EH (cell line): ENCODE measurements around the gene ASIC4.
A peak's percentile ranks its signal among the peaks of the same experiment; 100 is the strongest.

Source experiments
- DNase-seq: peaks from one replicate; pipeline ENCODE4 v3.0.0-alpha.2; 2015; ENCODE audit warnings: low read depth

The ASIC4 gene

DNA sequence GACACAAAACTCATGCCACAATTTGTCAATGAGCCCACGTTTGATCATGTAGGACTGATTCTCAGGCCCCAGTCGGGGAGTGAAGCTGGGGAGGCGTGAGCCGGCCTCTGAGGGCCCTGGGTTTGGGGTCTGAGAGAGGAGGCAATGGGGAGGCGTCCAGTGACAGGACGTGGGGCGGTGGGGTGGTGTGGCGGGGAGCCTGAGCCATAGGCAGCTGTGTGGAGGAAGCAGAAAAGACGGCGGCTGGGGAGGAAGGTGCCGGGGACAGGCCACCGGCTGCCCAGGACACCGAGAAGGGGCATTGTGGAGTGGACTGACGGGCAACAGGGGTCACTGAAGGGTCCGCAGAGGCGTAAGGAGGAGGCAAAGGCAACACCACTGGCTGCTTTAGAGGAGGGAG lies 22.1 kb downstream of the ASIC4 start:
- no peak for DNase-seq

DNA sequence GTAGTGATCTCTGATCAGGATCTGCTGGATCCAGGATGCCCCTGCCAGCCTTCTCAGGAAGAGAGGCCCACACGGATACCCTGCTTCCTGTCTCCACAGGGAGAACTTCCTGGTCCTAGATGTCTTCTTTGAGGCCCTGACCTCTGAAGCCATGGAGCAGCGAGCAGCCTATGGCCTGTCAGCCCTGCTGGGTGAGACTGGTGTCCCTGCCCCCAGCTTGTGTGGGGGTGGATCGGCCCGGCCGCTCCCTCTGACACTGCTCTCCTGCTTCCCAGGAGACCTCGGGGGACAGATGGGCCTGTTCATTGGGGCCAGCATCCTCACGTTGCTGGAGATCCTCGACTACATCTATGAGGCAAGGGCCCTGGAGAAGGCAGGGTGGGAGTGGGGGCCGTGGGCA lies 22.7 kb downstream of the ASIC4 start:
- no peak for DNase-seq

GRCh38 chr2:219537657-219538488 lies 23.6 kb downstream of the ASIC4 start:
- DNase-seq = no peak

- no peak for DNase-seq
Measured at GRCh38 chr2:219538504-219538951, 24.2 kb downstream of the ASIC4 start.

DNA sequence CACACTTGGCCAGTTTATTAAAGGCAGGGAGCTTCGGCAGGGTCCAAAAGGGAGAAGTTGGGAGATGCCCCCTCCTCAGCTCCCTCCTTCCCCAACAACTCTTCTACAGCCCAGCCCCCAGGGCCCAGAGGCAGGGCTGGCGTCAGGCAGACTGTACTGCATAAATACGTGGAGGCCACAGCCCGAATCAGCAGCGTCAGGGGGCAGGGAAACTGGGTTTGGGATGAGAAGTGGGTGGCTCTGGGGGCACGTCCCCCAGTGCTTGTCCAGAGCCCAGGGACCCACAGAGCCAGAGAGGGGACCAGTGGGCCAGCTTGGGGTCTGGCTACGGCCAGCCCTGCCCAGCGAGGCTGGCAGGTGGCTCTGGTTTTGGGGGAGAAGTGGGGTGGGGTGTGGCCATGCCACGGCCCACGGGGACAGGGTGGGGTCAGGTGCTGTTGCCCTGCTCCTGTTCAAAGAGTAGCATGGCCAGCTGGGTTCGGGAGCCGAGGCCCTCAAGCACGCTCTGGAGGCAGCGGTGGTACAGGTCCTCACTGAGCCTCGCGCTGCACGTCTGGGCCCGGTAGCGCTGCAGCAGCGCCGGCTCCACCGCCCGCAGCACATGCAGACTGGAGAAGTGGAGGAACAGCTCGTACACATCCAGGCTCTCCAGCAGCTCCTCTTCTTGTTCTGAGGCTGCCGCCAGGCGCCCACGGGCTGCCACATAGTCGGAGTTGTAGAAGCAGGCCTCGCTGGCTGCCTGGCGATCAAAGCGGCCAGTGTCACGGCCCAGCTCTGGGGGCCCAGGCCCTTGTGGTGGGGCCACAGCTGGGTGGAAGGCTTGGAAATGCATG lies 24.9 kb downstream of the ASIC4 start:
- DNase-seq = no peak

DNA sequence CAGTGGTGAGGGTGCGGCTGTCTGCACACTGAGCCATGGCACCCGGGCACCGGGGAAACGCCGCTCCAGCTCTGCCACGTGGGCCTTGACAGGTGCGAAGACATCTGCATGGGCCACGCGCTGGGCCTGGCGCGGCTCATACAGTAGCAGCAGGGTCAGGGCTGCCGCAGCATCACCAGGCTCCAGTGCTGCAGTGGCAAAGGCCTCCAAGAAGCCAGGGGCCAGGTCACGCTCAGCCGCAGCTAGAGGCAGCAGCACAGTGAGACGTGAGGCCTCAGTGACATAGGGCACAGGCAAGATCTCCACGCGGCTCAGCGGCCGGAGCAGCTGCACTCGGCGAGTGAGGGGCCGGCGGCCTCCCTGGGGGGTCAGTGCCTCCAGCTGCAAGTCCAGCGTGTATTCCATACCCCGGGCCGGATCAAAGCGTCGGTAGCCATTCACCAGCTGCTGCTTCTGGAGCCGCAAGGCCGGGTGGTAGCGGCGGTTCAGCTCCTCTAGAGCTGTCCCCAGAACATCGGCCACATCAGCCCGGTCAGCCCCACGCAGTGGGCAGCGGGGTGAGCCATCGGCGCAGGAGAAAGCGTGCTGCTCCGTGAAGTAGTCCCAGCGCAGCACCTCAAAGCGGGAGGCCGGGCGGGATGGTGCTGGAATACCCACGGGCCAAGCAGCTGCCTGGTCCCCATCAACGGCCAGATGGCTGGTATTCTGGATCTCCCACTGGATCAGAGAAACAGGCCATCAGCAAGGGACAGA lies 25.8 kb downstream of the ASIC4 start:
- DNase-seq = no peak

DNA sequence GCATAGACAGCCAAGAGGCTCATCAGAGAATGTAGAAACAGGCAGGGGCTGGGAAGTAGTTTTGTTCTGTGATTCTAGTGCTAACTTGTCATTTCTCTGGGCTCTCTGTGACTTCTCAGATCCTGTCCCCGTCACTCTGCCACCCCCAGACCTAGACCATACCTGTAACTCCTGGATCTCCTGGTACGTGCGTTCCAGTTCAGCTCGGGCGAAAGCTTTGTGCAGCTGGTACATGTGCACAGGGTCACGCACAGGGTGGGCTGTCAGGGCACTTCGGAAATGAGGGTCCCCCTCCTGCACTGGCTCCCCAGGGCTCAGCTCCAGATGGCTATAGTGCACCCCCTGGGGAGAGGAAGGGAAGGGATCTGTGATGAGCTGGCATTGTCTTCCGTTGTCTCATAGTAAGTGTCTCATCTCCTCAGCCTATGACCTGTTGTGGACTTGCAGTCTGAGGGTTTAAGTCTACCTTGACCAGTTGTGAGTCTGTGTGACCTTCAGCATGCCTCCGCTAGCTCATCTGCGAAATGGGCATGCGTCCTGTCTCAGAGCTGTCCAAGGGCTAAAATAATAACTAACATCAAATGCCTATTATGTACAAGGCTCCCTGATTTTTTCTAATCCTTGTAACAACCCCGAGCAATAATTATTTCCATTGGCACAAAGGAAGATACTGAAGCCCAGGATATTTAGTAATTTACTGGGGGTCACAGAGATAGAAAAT lies 26.7 kb downstream of the ASIC4 start:
- no peak for DNase-seq

DNA sequence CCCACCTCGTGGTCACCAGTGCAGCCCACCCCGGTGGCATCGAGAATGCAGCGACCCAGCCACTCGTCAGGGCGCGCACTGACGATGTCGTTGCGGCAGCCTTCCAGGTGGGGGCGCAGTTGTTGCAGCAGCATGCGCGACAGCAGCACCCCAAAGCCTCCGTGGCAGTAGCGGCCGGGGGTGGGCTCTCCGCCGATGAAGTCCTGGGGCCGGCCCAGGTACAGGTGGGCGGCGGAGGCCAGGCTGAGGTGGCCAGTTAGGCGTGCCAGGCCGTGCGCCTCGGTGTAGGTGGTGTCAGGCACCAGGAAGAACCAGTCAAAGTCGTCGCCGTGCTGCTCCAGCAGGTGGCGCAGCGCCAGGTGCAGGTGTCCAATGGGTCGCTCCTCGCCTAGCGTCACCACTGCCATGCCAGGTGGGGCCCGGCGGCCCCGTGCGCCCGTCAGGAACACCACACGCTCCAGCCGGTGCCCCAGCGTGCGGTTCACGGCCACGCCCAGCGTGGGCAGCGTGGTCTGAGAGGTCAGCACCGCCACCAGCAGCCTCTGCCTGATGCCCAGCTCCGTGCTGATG lies 27.4 kb downstream of the ASIC4 start:
- DNase-seq = peak; percentile 56

GRCh38 chr2:219542931-219543595 lies 28.8 kb downstream of the ASIC4 start:
- peak; percentile 59 for DNase-seq

- DNase-seq = peak; percentile 99
Measured at GRCh38 chr2:219543596-219544358, 29.5 kb downstream of the ASIC4 start, which contains the start of the genes CHPF and TMEM198. TSS of gene CHPF (minus strand) at chr2:219543809. CDS start at chr2:219543538, 271 bp downstream. TSS of gene TMEM198 (plus strand) at chr2:219544028. CDS start at chr2:219544728, 700 bp downstream.

- no peak for DNase-seq
Measured at GRCh38 chr2:219544567-219544966, 30.3 kb downstream of the ASIC4 start.

- no peak for DNase-seq
Measured at GRCh38 chr2:219545295-219545942, 31.1 kb downstream of the ASIC4 start.

GRCh38 chr2:219545943-219546352 lies 31.7 kb downstream of the ASIC4 start:
- no peak for DNase-seq

- DNase-seq = no peak
Measured at GRCh38 chr2:219547621-219548020, 33.3 kb downstream of the ASIC4 start.

GRCh38 chr2:219548990-219549389 lies 34.7 kb downstream of the ASIC4 start:
- no peak for DNase-seq

DNA sequence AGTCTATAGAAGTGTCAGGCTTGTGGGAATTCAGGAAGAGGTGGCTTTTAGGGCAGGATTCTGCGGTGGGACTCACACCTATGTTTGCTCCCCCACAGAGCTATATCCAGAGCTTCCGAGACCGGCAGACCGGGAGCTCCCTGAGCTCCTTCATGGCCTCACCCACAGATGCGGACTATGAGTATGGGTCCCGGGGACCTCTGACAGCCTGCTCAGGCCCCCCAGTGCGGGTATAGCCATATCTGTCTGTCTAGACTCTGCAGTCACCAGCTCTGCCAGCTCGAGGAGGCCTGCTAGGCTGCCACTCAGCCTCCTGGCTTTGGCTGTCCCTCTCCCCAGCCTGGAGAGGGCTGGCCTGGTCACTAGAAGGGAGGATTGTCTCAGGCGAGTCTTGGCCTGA lies 35.3 kb downstream of the ASIC4 start:
- no peak for DNase-seq

DNA sequence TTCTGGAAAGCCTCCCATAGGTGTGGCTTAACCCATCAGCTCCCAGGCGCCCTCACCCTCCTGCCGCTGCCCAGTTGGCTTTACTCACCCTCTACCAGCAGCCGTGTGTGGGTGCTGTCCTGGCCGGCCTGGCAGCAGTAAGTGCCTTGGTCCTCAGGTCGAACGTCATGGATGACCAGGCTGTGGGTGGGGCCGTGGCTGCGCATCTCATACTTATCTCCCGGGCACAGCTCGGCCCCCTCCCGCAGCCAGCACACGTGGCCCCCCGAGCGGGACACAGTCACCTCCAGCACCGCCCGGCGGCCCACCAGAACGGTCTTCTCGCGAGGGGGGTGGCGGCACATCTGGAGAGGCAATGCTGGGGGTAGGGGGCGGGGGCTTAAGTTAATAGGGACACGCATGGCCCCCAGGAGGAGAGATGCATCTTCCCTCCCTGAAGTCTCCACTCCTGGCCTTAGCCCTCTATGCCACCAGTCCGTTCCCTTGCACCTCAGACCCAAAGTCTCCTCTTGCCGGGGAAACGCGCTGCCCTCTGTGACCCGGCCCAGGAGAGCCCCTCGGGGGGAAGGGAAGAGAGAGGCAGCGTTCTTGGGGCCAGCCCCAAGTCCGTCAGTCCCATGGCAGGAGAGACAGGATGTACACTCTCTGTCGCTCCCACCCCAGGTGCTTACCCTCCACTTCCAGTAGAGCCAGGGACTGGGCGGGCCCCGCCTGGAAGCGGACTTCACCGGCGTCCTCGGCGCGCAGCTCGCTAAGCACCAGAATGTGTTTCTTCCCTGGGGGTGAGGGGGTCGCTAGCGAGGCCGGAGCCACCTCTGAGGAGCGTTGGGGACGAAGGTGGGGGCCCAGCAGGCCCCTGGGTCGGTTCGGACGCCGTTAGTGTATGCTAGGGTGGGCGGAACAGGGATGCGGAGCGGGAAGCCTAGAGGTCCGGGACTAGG lies 37.4 kb downstream of the ASIC4 start:
- peak; percentile 73 for DNase-seq
